CD4-positive, alpha-beta memory T cell (primary cell): ENCODE data around the gene COL18A1. TPM values are rescaled to one million over a fixed set of nuclear protein-coding genes. Genes with fewer than 3 reads are reported as not detected.
A peak's percentile ranks its signal among the peaks of the same experiment; 100 is the strongest.
"Not testable (repeated sequence)": the region's sequence is repeated elsewhere in the genome, so short reads cannot be mapped to it uniquely, and the experiment has no call there.

Experiments
- CTCF ChIA-PET: fragments of 350-600 bp; sonication (Branson Sonifier 250); formaldehyde crosslinking; loops from one replicate; lab custom pipeline; 2021; ENCODE audit warnings: inconsistent platforms; ENCODE audit not compliant: partially characterized antibody; lab: Charles Lee
- POLR2A ChIA-PET: fragments of 350-600 bp; sonication (Branson Sonifier 250); formaldehyde crosslinking; loops from one replicate; lab custom pipeline; 2021; ENCODE audit not compliant: partially characterized antibody; lab: Charles Lee
- DNase-seq, 5 donors: peaks; one replicate each; pipeline versions ENCODE4 v3.0.0 to v3.0.0-alpha.2; 2020 to 2022; ENCODE audit warnings: mixed read lengths in 1 of 5
- H3K27ac ChIP-seq: one replicate; pipeline ENCODE4 v1.7.0; 2013; ENCODE audit warnings: low read depth, low read length
- H3K27me3 ChIP-seq: 2 replicates; pipeline ENCODE4 v1.7.0; 2013; ENCODE audit warnings: mild to moderate bottlenecking, low read length, moderate library complexity; ENCODE audit not compliant: insufficient read depth
- H3K36me3 ChIP-seq: 2 replicates; pipeline ENCODE4 v1.7.0; 2013; ENCODE audit warnings: mild to moderate bottlenecking, low read length, moderate library complexity; ENCODE audit not compliant: insufficient read depth
- H3K4me1 ChIP-seq: 2 replicates; pipeline ENCODE4 v1.7.0; 2013; ENCODE audit warnings: mild to moderate bottlenecking, low read length, moderate library complexity; ENCODE audit not compliant: insufficient read depth
- H3K4me3 ChIP-seq, 2 donors: one replicate each; pipeline ENCODE4 v1.7.0; 2013; ENCODE audit warnings: low read length in 2 of 2, mild to moderate bottlenecking in 1 of 2
- H3K9me3 ChIP-seq, 2 donors: one replicate each; pipeline ENCODE4 v1.7.0; 2013; ENCODE audit warnings: low read length in 2 of 2, control low read depth in 1 of 2; ENCODE audit not compliant: control insufficient read depth in 1 of 2
- H3K27ac Mint-ChIP-seq, 7 donors: one replicate each; pipeline ENCODE4 v1.8.0; 2020 to 2021; ENCODE audit warnings: mixed read lengths in 7 of 7, mild to moderate bottlenecking in 6 of 7, inconsistent platforms in 3 of 7, moderate library complexity in 3 of 7
- H3K27me3 Mint-ChIP-seq, 2 donors: one replicate each; pipeline ENCODE4 v1.8.0; 2020 to 2021; ENCODE audit warnings: mixed read lengths in 2 of 2
- H3K36me3 Mint-ChIP-seq, 2 donors: one replicate each; pipeline ENCODE4 v1.8.0; 2020 to 2021; ENCODE audit warnings: mixed read lengths in 2 of 2, inconsistent platforms in 1 of 2, mild to moderate bottlenecking in 1 of 2
- H3K4me1 Mint-ChIP-seq, 4 donors: one replicate each; pipeline ENCODE4 v1.8.0; 2020 to 2021; ENCODE audit warnings: mixed read lengths in 4 of 4, mild to moderate bottlenecking in 1 of 4
- H3K4me3 Mint-ChIP-seq, 8 donors: one replicate each; pipeline ENCODE4 v1.8.0; 2020 to 2021; ENCODE audit warnings: mixed read lengths in 8 of 8, mild to moderate bottlenecking in 7 of 8, moderate library complexity in 6 of 8, inconsistent platforms in 3 of 8
- H3K9me3 Mint-ChIP-seq, 8 donors: one replicate each; pipeline ENCODE4 v1.8.0; 2020 to 2021; ENCODE audit warnings: mixed read lengths in 8 of 8, mild to moderate bottlenecking in 5 of 8, inconsistent platforms in 3 of 8, moderate library complexity in 1 of 8
- intact Hi-C: fragments of 100-400 bp; cut with micrococcal nuclease; formaldehyde crosslinking; loops from one replicate; pipeline ENCODE4 v1.15.1; 2023
- polyA plus RNA-seq, 2 donors: library from polyadenylated mRNA; unstranded; fragments of 300-500 nt; fragmentation: Illumina TruSeq; gene quantifications; one replicate each; pipeline ENCODE4 v1.2.3, GENCODE V29; 2021
- total RNA-seq, 2 experiments: library from RNA; stranded (reverse); gene quantifications; one replicate each; pipeline ENCODE4 v1.2.3, GENCODE V29; 2021

The COL18A1 gene
- total and polyA plus RNA-seq, 4 experiments from 2014 or later, result 0.43 to 4.5 (median 3.8) TPM

GRCh38 chr21:45367402-45368351 lies 37.3 kb upstream of the COL18A1 start:
- CTCF ChIA-PET, result no interaction called here
- Mint-ChIP-seq H3K4me3 (no peak overlapping the region), H3K9me3 (no peaks in the 10 kb centered on the region)

GRCh38 chr21:45369018-45369417 lies 35.9 kb upstream of the COL18A1 start:
- DNase-seq, H3K36me3 Mint-ChIP-seq, H3K27me3 ChIP-seq, H3K27me3 Mint-ChIP-seq, H3K36me3 ChIP-seq, intact Hi-C loops, H3K27ac ChIP-seq, H3K4me1 ChIP-seq, H3K9me3 ChIP-seq, H3K27ac Mint-ChIP-seq, H3K4me3 ChIP-seq, POLR2A ChIA-PET, H3K9me3 Mint-ChIP-seq, CTCF ChIA-PET, H3K4me3 Mint-ChIP-seq: not testable (repeated sequence)
- H3K4me1 Mint-ChIP-seq, result peaks cover 8 to 11% (median 10%) of the 10 kb centered on the region in 4 donors

More at GRCh38 chr21:45367402-45368351, 37.3 kb upstream of the COL18A1 start:
- peaks cover 11 to 14% (median 12%) of the 10 kb centered on the region in 4 donors for H3K4me1 Mint-ChIP-seq
- Histone ChIP-seq H3K4me1 (peaks cover 7% of the 10 kb centered on the region), H3K9me3 (no peaks in the 10 kb centered on the region), H3K27ac (no peak overlapping the region), H3K4me3 (no peak overlapping the region), H3K27me3 (no peaks in the 10 kb centered on the region), H3K36me3 (no peaks in the 10 kb centered on the region)
- no peaks in the 10 kb centered on the region for H3K36me3 Mint-ChIP-seq
- no peak for DNase-seq
- peak overlapping the region in 1 of 7 donors; percentile 38 for H3K27ac Mint-ChIP-seq
- POLR2A ChIA-PET, result no interaction called here
- intact Hi-C loops, result no loop called here
- peaks cover 1 to 4% of the 10 kb centered on the region in 2 donors for H3K27me3 Mint-ChIP-seq

GRCh38 chr21:45370575-45370974 lies 34.4 kb upstream of the COL18A1 start:
- no peaks in the 10 kb centered on the region for H3K9me3 Mint-ChIP-seq
- Histone ChIP-seq H3K27me3 (no peaks in the 10 kb centered on the region), H3K4me1 (no peaks in the 10 kb centered on the region), H3K36me3 (no peaks in the 10 kb centered on the region), H3K4me3 (no peak overlapping the region), H3K27ac (no peak overlapping the region), H3K9me3 (no peaks in the 10 kb centered on the region)
- peaks cover 1% of the 10 kb centered on the region in 2 donors for H3K27me3 Mint-ChIP-seq
- H3K27ac Mint-ChIP-seq, result peak overlapping the region in 4 of 7 donors; percentile 7 to 73 (median 50)
- intact Hi-C loops, result no loop called here
- H3K36me3 Mint-ChIP-seq, result no peaks in the 10 kb centered on the region
- DNase-seq, result no peak
- ChIA-PET POLR2A (no interaction called here), CTCF (no interaction called here)
- H3K4me1 Mint-ChIP-seq, result peaks cover 6 to 8% (median 8%) of the 10 kb centered on the region in 4 donors
- H3K4me3 Mint-ChIP-seq, result peak overlapping the region in 1 of 8 donors; percentile 25

- peaks cover 1% of the 10 kb centered on the region in 2 donors for H3K27me3 Mint-ChIP-seq
- Histone ChIP-seq H3K4me1 (no peaks in the 10 kb centered on the region), H3K27ac (no peak overlapping the region), H3K36me3 (no peaks in the 10 kb centered on the region), H3K27me3 (no peaks in the 10 kb centered on the region), H3K4me3 (no peak overlapping the region), H3K9me3 (no peaks in the 10 kb centered on the region)
- CTCF ChIA-PET, result no interaction called here
- H3K27ac Mint-ChIP-seq, result no peak overlapping the region
- no peak overlapping the region for H3K4me3 Mint-ChIP-seq
- peaks cover 6 to 8% (median 8%) of the 10 kb centered on the region in 4 donors for H3K4me1 Mint-ChIP-seq
- intact Hi-C loops, result no loop called here
- POLR2A ChIA-PET, result no interaction called here
- H3K36me3 Mint-ChIP-seq, result no peaks in the 10 kb centered on the region
- no peaks in the 10 kb centered on the region for H3K9me3 Mint-ChIP-seq
- DNase-seq, result no peak
Observed at GRCh38 chr21:45371081-45371480, 33.9 kb upstream of the COL18A1 start.

- no peak overlapping the region for H3K4me3 Mint-ChIP-seq
- H3K4me1 Mint-ChIP-seq, result peaks cover 6 to 8% (median 8%) of the 10 kb centered on the region in 4 donors
- intact Hi-C loops, result no loop called here
- Histone ChIP-seq H3K27ac (no peak overlapping the region), H3K9me3 (no peaks in the 10 kb centered on the region), H3K27me3 (no peaks in the 10 kb centered on the region), H3K4me1 (no peaks in the 10 kb centered on the region), H3K36me3 (no peaks in the 10 kb centered on the region), H3K4me3 (no peak overlapping the region)
- H3K36me3 Mint-ChIP-seq, result no peaks in the 10 kb centered on the region
- H3K27me3 Mint-ChIP-seq, result peaks cover 1% of the 10 kb centered on the region in 2 donors
- H3K9me3 Mint-ChIP-seq, result no peaks in the 10 kb centered on the region
- H3K27ac Mint-ChIP-seq, result no peak overlapping the region
- ChIA-PET POLR2A (no interaction called here), CTCF (no interaction called here)
- DNase-seq, result no peak
Observed at GRCh38 chr21:45371655-45372054, 33.3 kb upstream of the COL18A1 start.

- H3K4me3 ChIP-seq, result no peak overlapping the region
- Mint-ChIP-seq H3K27me3 (peaks cover 1 to 6% of the 10 kb centered on the region in 2 donors), H3K9me3 (peaks cover 0 to 6% (median 0%) of the 10 kb centered on the region in 8 donors), H3K27ac (peak overlapping the region in 2 of 7 donors; percentile 42 to 69), H3K4me3 (no peak overlapping the region), H3K36me3 (no peaks in the 10 kb centered on the region), H3K4me1 (peaks cover 6 to 8% (median 8%) of the 10 kb centered on the region in 4 donors)
- no peaks in the 10 kb centered on the region for H3K9me3 ChIP-seq
- H3K27ac ChIP-seq, result no peak overlapping the region
- ChIA-PET CTCF (no interaction called here), POLR2A (no interaction called here)
- no peaks in the 10 kb centered on the region for H3K27me3 ChIP-seq
- intact Hi-C loops, result no loop called here
- no peak for DNase-seq
- H3K4me1 ChIP-seq, result no peaks in the 10 kb centered on the region
- H3K36me3 ChIP-seq, result no peaks in the 10 kb centered on the region
Observed at GRCh38 chr21:45372732-45373355, 32.1 kb upstream of the COL18A1 start.
